K562 (cell line): ENCODE results near the gene TFPI. TPM values are rescaled to one million over a fixed set of nuclear protein-coding genes. Genes with fewer than 3 reads are reported as not detected.

Experiments
- DMBX1 ChIP-seq: fragments of 250-450 bp; sonication (Bioruptor Pico); IDR thresholded peaks from 2 replicates; pipeline ENCODE4 v1.8.0; 2022; ENCODE audit warnings: inconsistent platforms, mild to moderate bottlenecking, moderate library complexity, borderline replicate concordance
- DPF2 ChIP-seq: fragments of 450-650 bp; IDR thresholded peaks from 2 replicates; pipeline ENCODE4 v1.6.1; 2016
- FOXK2 ChIP-seq, 2 experiments: fragments of 450-650 bp; IDR thresholded peaks in 1 of 2; conservative IDR thresholded peaks in 1 of 2; 2 replicates each; pipeline ENCODE4 v1.6.1; 2016; ENCODE audit warnings: low read depth in 2 of 2, mild to moderate bottlenecking in 1 of 2
- FOXP1 ChIP-seq: sonication (generic); formaldehyde crosslinking; IDR thresholded peaks from 2 replicates; pipeline ENCODE4 v1.8.0; 2022; ENCODE audit warnings: mild to moderate bottlenecking, missing genetic modification reagents
- GTF2E2 ChIP-seq: fragments of 200-800 bp; sonication (Bioruptor generic); IDR thresholded peaks from 2 replicates; pipeline ENCODE4 v1.6.1; 2016; ENCODE audit warnings: missing genetic modification characterization, missing compliant biosample characterization
- HDGF ChIP-seq: fragments of 450-650 bp; IDR thresholded peaks from 2 replicates; pipeline ENCODE4 v1.6.1; 2016
- JUND ChIP-seq, 2 experiments: IDR thresholded peaks; 2 replicates in 1 of 2; 3 replicates in 1 of 2; pipeline ENCODE4 v1.6.1; 2011; ENCODE audit warnings: borderline replicate concordance in 2 of 2, low read depth in 2 of 2, low read length in 2 of 2, improper control_type of control experiment in 1 of 2, missing biosample characterization in 1 of 2, missing genetic modification characterization in 1 of 2, missing genetic modification reagents in 1 of 2
- LEF1 ChIP-seq: fragments of 450-650 bp; IDR thresholded peaks from 2 replicates; pipeline ENCODE4 v1.6.1; 2016; ENCODE audit warnings: mild to moderate bottlenecking
- MIER1 ChIP-seq: fragments of 450-650 bp; IDR thresholded peaks from 2 replicates; pipeline ENCODE4 v1.6.1; 2016; ENCODE audit warnings: antibody characterized with exemption, mild to moderate bottlenecking, low read depth
- MYBL2 ChIP-seq, 2 experiments: fragments of 450-650 bp in 1 of 2; sonication (generic) in 1 of 2; formaldehyde crosslinking in 1 of 2; IDR thresholded peaks; 2 replicates each; pipeline versions ENCODE4 v1.6.1 to v1.8.1; 2017 to 2022; ENCODE audit warnings: borderline replicate concordance in 1 of 2, inconsistent platforms in 1 of 2, low read depth in 1 of 2, mild to moderate bottlenecking in 1 of 2, missing genetic modification reagents in 1 of 2, moderate library complexity in 1 of 2
- NBN ChIP-seq: fragments of 450-650 bp; IDR thresholded peaks from 2 replicates; pipeline ENCODE4 v1.6.1; 2016; ENCODE audit warnings: low read depth, mild to moderate bottlenecking
- NFRKB ChIP-seq: fragments of 450-650 bp; IDR thresholded peaks from 2 replicates; pipeline ENCODE4 v1.6.1; 2016; ENCODE audit warnings: low read depth
- SMARCE1 ChIP-seq: fragments of 450-650 bp; IDR thresholded peaks from 2 replicates; pipeline ENCODE4 v1.7.1; 2016; ENCODE audit warnings: mild to moderate bottlenecking
- SREBF1 ChIP-seq: fragments of 150-350 bp; IDR thresholded peaks from 2 replicates; pipeline ENCODE4 v1.6.1; 2014; ENCODE audit warnings: antibody characterized with exemption, low read depth, low read length, borderline replicate concordance
- TBP ChIP-seq: optimal IDR thresholded peaks from 2 replicates; pipeline ENCODE3; 2011; ENCODE audit warnings: low read depth, low read length, improper control_type of control experiment
- ZFP1 ChIP-seq: fragments of 450-650 bp; formaldehyde crosslinking; IDR thresholded peaks from 2 replicates; pipeline ENCODE4 v1.4.0; 2020; ENCODE audit warnings: mild to moderate bottlenecking, mixed read lengths
- ZNF217 ChIP-seq: sonication (generic); formaldehyde crosslinking; IDR thresholded peaks from 2 replicates; pipeline ENCODE4 v1.8.0; 2022; ENCODE audit warnings: mild to moderate bottlenecking, missing genetic modification reagents
- ZNF644 ChIP-seq: fragments of 200-800 bp; sonication (Bioruptor generic); IDR thresholded peaks from 2 replicates; pipeline ENCODE4 v1.6.1; 2016; ENCODE audit warnings: low read depth, missing genetic modification characterization, missing compliant biosample characterization
- polyA plus RNA-seq, 8 experiments: library from polyadenylated mRNA; depleted of rRNA in 4 of 8; stranded (reverse) in 5 of 8; unstranded in 3 of 8; fragments of >200 nt; fragmentation: Nextera tagmentation in 2 of 8; fragmentation: Illumina TruSeq in 1 of 8; extraction: Ambion mirVana in 2 of 8; extraction: Trizol in 1 of 8; gene quantifications; 2 replicates each; pipeline versions ENCODE4 v1.2.1 to v1.2.3, GENCODE V29; 2011 to 2014; ENCODE audit warnings: inconsistent platforms in 1 of 8, missing spikeins in 1 of 8
- total RNA-seq, 7 experiments: library from RNA; depleted of rRNA in 6 of 7; stranded (reverse); fragments of >200 nt in 6 of 7; fragmentation: Illumina TruSeq in 2 of 7; extraction: Trizol in 2 of 7; gene quantifications; 2 replicates each; pipeline versions ENCODE4 v1.2.1 to v1.2.3, GENCODE V29; 2011 to 2021; ENCODE audit warnings: low replicate concordance in 1 of 7
- TF ChIP-seq, protein P1 (sequence below): IDR thresholded peaks from 3 replicates; pipeline ENCODE4 v1.6.1; 2011; ENCODE audit warnings: borderline replicate concordance, mild to moderate bottlenecking, moderate library complexity; ENCODE audit not compliant: insufficient read length; ENCODE audit errors: extremely low read depth
- TF ChIP-seq, protein P2 (sequence below): fragments of 250-450 bp; sonication (Bioruptor Pico); IDR thresholded peaks from 2 replicates; pipeline ENCODE4 v1.8.0; 2021; ENCODE audit warnings: mild to moderate bottlenecking, moderate library complexity
- TF ChIP-seq, protein P3 (sequence below): fragments of 450-650 bp; IDR thresholded peaks from 2 replicates; pipeline ENCODE4 v1.7.1; 2018; ENCODE audit warnings: mild to moderate bottlenecking, low read depth; ENCODE audit not compliant: partially characterized antibody

The TFPI gene
- total and polyA plus RNA-seq, 9 of the 15 experiments (the other 6 are each of a cell fraction or from before 2014, with no cell fraction given) = 53.5 to 219 (median 100) TPM

DNA sequence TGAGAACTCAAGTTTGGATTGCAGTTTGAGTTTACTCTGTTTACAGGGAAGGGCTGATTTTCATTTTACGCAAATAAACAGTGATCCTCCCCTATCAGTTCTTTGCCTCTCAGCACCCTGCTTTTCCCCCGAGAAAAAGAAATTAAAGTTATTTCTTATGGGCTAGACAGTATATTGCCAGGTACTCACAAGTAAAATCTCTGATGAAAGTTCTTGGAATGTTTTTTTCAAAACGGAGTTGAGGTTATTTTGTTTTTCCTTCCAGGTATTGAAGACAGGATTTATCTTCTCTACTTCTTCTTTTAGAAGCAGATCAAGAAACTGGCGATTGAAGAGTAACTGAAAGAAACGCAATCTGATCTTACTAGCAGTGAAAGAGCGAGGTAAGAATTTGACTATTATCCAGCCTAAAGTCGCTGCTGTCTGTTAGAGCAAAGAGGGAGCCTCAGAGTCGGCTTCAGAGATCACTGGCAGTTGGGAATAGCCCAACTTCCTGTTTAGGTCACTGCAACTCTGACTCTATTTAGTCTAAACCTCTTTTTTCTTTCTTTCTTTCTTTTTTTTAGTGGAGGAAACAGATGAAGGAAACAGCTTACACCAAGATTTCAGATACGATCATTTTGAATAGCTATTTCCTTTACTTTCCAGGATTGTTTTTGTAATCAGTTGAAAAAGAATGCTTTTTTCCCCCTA lies at the start of gene TFPI (continued):
- no peak for TF ChIP-seq SREBF1
- peak; percentile 74 for TF ChIP-seq NBN
- no peak for TF ChIP-seq ZNF217
- peak; percentile 45; the same call in 1 of the 2 replicates for TF ChIP-seq LEF1
- no peak for TF ChIP-seq DMBX1 (CRISPR knock-in tag)
- TF ChIP-seq GTF2E2 (tag) = peak; percentile 86; the same call in 1 of the 2 replicates
- peak; percentile 1; the same call in 1 of the 2 replicates for TF ChIP-seq JUND (IDR thresholded peaks at IDR 0.05; ENCODE audit: borderline replicate concordance, low read depth, low read length)
- no peak; the same call in 2 of the 3 replicates for TF ChIP-seq JUND (tag; IDR thresholded peaks at IDR 0.05; ENCODE audit: borderline replicate concordance, low read depth, low read length)
- TF ChIP-seq, protein P1, sequence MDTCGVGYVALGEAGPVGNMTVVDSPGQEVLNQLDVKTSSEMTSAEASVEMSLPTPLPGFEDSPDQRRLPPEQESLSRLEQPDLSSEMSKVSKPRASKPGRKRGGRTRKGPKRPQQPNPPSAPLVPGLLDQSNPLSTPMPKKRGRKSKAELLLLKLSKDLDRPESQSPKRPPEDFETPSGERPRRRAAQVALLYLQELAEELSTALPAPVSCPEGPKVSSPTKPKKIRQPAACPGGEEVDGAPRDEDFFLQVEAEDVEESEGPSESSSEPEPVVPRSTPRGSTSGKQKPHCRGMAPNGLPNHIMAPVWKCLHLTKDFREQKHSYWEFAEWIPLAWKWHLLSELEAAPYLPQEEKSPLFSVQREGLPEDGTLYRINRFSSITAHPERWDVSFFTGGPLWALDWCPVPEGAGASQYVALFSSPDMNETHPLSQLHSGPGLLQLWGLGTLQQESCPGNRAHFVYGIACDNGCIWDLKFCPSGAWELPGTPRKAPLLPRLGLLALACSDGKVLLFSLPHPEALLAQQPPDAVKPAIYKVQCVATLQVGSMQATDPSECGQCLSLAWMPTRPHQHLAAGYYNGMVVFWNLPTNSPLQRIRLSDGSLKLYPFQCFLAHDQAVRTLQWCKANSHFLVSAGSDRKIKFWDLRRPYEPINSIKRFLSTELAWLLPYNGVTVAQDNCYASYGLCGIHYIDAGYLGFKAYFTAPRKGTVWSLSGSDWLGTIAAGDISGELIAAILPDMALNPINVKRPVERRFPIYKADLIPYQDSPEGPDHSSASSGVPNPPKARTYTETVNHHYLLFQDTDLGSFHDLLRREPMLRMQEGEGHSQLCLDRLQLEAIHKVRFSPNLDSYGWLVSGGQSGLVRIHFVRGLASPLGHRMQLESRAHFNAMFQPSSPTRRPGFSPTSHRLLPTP = no peak
- TF ChIP-seq FOXP1 (CRISPR knock-in tag) = no peak
- TF ChIP-seq ZNF644 (tag) = peak; percentile 78
- no peak for TF ChIP-seq HDGF
- TF ChIP-seq TBP = peak; percentile 87
- 0 out of 2 replicates have a peak, but pooled peaks have one; percentile 30 for TF ChIP-seq MIER1
- TF ChIP-seq MYBL2 (IDR thresholded peaks at IDR 0.05; ENCODE audit: low read depth) = peak; percentile 45; the same call in 1 of the 2 replicates
- no peak for TF ChIP-seq MYBL2 (CRISPR knock-in tag; IDR thresholded peaks at IDR 0.05; ENCODE audit: borderline replicate concordance)
- peak; percentile 68 for TF ChIP-seq DPF2
- peak; percentile 55 for TF ChIP-seq SMARCE1
- peak; percentile 77 for TF ChIP-seq NFRKB
- TF ChIP-seq ZFP1 = no peak
- TF ChIP-seq FOXK2 (conservative IDR thresholded peaks at IDR 0.05 in 1 of 2, IDR thresholded peaks at IDR 0.05 in 1 of 2; ENCODE audit: low read depth in 2 of 2) = peak; percentile 33 to 45; a peak in 1 of 4 replicates
- TF ChIP-seq, protein P2, sequence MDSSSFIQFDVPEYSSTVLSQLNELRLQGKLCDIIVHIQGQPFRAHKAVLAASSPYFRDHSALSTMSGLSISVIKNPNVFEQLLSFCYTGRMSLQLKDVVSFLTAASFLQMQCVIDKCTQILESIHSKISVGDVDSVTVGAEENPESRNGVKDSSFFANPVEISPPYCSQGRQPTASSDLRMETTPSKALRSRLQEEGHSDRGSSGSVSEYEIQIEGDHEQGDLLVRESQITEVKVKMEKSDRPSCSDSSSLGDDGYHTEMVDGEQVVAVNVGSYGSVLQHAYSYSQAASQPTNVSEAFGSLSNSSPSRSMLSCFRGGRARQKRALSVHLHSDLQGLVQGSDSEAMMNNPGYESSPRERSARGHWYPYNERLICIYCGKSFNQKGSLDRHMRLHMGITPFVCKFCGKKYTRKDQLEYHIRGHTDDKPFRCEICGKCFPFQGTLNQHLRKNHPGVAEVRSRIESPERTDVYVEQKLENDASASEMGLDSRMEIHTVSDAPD (CRISPR knock-in tag) = no peak
- TF ChIP-seq, protein P3, sequence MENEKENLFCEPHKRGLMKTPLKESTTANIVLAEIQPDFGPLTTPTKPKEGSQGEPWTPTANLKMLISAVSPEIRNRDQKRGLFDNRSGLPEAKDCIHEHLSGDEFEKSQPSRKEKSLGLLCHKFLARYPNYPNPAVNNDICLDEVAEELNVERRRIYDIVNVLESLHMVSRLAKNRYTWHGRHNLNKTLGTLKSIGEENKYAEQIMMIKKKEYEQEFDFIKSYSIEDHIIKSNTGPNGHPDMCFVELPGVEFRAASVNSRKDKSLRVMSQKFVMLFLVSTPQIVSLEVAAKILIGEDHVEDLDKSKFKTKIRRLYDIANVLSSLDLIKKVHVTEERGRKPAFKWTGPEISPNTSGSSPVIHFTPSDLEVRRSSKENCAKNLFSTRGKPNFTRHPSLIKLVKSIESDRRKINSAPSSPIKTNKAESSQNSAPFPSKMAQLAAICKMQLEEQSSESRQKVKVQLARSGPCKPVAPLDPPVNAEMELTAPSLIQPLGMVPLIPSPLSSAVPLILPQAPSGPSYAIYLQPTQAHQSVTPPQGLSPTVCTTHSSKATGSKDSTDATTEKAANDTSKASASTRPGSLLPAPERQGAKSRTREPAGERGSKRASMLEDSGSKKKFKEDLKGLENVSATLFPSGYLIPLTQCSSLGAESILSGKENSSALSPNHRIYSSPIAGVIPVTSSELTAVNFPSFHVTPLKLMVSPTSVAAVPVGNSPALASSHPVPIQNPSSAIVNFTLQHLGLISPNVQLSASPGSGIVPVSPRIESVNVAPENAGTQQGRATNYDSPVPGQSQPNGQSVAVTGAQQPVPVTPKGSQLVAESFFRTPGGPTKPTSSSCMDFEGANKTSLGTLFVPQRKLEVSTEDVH = peak; percentile 61
